HG03520 (cell line): ENCODE data around the gene CYB5R3.

ENCODE experiments used
- ATAC-seq: cut with Tn5 transposase; IDR thresholded peaks from one replicate; pipeline ENCODE4 v1.9.1; 2021; ENCODE audit warnings: mild to moderate bottlenecking, moderate library complexity; ENCODE audit not compliant: unreplicated experiment

Gene CYB5R3

DNA sequence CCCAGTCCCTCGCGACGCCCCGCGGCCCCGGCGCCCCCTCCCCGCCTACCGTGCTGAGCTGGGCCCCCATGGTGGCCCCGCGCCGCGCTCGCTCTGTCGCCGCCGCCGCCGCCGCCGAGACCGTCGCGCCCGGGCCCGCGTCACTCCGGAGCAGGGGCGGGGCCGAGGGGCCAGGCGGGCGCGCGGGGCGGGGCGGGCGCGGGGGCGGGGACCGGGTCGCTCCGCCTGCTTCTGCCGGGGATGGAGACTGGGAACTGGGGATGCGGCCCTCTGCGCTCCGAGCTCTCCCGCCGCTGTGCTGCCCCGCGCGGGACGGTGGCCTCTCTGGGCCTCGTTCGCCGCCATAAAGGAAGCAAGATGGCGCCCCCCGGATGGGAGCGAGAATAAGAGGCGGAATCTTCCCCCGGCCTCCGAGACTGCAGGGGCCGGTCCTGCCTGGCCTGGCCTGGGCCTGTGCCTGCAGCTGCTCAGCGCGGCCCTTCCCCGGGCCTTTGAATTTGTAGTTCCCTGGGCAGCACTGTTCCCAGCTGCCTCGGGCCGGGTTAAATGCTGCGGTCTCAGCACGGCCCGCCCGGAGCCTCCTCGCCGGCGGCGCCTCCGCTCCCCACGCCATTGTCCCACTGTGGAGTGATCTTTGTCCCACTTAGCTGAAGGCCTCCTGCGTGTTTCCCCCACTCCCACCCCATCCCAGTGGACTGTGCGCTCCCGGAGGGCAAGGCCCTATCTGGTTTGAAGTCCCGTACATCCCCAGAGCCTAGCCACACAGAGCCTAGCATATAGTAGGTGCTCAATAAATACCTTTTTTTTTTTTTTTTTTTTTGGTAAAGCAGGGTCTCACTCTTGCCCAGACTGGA is at the start of gene CYB5R3:
TSS of gene CYB5R3 (minus strand) at position 147 of the 854 bp plus-strand sequence. CDS start at position 70, 77 bp downstream.
- peak; percentile 65 for ATAC-seq

- ATAC-seq, result no peak
Observed at GRCh38 chr22:42697542-42698013, 48.4 kb upstream of the CYB5R3 start.

DNA sequence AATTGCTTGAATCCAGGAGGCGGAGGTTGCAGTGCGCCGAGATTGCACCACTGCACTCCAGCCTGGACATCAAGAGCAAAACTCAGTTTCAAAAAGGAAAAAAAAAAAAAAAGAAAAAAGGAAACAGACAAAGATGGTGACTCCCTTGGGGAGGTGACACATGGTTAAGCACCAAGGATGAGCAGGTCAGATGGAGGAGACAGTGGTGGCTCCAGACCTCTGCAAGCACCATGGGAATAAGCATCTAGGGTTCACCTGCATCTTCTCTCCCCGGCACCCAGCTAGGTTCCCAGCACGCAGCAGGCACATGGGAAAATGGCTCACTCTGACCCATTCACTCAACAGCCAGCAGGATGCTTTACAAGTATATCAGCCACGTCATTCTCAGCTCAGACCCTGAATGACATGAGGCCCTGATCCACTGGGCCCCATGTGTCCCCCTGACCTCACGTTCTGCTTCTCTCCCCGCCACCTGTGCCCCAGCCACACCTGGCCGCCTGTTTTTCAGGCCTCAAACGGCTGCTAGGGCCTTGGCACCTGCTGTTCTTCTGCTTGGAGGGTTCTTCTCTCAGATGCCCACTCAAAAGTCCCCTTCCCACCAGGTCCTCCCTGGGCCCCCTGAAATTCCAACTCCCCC is 47.3 kb upstream of the CYB5R3 start:
- ATAC-seq, result no peak

- no peak for ATAC-seq
Observed at GRCh38 chr22:42695294-42695693, 46.1 kb upstream of the CYB5R3 start.

GRCh38 chr22:42693763-42694683 is 44.8 kb upstream of the CYB5R3 start:
- no peak for ATAC-seq

DNA sequence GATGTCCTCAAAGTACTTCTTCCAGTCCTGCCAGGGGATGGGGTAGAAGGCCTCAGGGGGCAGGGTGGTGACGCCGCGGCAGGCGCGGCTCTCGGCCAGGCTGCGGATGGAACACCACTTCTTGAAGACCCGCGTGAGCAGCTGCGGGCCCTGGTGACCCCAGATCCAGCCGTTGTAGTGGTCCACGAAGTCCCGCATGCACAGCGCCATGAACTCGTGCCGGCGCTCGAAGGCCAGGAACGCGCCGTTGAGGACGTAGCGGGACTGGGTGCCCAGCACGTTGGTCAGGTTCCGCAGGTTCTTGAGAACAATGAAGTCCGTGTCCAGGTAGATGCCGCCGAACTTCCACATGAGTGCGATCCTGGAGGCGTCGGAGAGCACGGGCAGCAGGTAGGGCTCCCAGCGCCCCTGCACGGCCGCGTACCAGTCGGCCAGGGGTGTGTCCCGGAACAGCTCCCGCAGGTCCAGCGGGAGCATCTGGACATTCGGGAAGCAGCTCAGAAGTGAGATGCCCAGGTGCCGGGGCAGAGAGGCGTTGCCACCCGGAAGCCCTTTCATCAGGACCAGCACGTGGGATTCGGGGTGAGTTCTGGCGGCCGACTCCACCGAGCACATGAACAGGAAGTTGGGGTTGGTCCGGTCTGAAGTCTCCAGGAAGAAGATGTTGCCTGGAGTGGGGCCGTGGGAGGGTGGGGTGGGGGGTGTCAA is 44.0 kb upstream of the CYB5R3 start:
- ATAC-seq, result no peak

DNA sequence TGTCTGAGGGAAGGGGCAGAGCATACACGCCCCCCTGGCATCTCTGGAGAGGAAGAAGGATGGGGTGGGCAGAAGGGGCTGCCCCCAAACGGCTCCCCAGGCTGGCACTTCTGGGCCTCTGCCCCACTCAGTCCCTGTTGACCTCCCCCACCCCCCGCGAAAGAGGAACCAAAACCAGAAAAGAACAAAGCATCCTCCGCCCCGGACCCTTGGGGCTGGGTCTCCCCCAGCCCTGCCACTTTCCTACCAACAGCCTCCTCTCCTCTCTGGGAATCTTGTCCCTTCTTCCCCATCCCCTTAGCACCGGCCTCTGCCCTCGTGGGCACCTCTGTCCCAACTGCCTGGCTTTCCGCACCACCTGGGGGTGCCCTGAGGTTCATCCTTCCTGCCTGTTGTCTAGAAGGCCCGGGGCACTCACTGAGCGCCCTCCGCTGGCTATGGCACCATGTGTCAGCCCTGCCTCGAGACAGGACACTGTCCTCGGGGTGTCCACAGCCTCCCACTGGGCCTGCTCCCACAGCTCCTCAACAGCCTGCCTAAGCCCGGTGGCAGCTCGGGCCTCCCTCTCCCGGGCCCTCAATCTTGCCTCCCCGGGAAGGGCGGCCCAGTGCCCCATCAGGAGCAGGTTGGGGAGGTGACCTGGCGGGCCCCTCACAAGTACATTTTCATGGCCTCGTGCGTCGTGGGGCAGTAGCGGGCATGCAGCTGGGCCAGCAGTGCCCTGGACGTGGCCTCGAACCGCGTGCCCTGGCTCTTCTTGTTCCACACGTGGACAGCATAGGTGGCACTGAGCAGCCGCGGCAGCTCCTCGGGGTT is 43.3 kb upstream of the CYB5R3 start:
- no peak for ATAC-seq

- ATAC-seq, result no peak
Observed at GRCh38 chr22:42691440-42691839, 42.2 kb upstream of the CYB5R3 start.

DNA sequence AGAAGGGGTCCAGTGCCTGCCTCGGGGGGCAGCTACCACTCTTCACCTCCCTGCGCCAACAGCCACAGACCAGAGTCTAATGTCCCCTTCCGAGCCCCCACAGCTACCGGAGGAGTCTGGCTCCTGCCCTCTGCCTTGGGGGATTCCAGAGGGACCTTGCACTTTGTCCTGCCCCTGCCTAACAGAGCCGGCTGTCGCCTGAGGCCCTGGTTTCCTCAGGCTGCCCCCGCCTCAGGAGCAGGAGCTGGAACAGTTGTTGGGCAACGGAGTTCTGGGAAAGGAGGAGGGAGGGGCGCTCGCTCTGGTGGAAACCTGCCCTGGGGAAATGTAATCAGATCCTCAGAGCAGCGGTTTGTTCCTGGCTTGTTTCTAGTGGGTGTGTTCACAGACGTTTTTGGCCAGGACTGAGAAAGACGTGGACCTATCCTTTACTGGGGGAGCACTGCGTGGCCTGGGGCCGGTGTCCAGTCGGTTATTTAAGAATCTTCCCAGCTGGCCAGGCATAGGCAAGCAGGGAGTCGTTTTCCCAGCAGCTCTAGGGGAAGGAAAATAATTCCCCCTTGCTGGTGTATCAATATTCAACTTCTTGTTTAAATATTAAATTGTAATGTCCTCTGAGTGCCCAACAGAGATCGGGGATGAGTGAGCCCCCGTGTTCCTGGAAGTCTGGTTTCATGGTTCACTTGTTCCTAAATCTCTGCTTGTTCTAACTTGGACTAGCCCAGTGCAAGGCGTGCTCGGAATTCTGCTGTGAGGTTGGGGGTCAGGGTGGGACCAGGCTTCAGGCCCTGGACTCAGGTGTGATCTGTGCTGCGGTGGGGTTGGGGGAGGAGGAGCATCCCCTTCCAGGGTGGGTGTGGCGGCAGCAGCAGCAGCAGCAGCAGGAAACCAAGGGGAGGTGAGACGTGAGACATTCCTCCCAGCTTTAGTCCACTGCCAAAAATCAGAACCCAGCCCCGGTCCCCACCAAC is 39.3 kb upstream of the CYB5R3 start:
- ATAC-seq, result no peak

GRCh38 chr22:42686756-42687491 is 37.7 kb upstream of the CYB5R3 start:
- no peak for ATAC-seq

DNA sequence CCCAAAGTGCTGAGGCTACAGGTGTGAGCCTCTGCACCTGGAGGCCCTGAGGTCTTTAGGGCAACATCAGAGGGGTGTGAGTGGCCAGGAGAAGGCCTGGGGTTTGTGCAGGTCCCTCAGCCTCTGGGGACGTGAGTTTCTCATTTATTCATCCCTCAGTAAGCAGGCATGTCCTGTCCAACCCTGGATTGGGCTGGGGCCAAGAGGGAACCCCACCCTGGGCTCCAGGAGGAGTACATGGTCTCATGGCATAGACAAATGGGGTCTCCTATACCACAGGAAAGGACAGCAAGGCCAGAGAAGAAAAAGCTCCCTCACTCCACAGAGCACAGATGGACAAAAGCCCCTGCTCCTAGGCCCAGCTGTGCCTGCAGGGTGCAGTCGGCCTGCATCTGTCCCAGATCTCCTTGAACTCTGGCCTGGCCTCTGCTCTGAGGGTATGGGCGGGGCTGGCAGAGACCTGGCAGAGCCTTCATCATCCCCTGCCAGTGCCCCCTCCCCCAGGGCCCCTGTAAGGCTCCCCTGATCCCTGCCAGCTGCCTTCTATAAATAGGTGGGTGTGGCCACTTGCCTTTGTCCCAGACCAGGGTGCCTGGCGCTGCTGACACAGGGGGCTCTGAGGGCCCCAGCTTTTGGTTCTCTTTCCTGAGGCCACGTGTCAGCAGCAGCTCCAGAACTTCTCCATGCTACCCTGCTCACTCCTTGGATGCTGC is 36.9 kb upstream of the CYB5R3 start:
- no peak for ATAC-seq

GRCh38 chr22:42684462-42685195 is 35.4 kb upstream of the CYB5R3 start:
- no peak for ATAC-seq

DNA sequence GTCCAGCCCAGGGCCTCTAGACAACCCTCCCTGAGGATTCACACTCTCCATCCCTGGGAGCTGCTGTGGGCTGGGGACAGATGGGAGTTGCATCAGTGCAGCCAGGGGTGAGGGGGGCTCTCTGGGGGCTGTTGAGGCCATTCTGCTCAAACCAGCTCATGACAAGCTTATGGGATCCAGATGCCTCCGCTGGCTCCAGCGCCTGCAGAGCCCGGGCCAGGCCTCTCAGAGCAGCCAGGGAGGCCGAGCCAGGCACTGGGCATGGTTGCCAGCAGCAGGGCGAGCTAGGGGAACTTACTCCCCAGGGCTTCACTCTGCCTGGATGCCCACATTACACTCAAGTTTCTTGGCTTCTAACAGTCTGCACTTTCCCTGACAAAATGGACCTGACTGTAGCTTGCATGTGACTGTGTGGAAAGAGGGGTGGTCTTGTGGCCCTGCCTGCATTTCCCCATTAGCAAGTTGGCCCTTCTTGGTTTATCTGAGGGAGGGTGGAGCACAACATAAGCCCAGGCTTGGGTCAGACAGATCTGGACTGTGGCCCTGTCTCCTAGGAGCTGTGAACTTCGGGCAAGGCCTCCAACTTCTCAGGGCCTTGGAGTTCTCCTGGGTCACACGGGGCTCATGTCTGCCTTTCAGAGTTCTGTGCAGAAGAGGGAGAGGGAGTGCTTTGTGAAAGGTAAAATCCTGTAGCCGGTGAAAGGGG is 34.5 kb upstream of the CYB5R3 start:
- no peak for ATAC-seq

DNA sequence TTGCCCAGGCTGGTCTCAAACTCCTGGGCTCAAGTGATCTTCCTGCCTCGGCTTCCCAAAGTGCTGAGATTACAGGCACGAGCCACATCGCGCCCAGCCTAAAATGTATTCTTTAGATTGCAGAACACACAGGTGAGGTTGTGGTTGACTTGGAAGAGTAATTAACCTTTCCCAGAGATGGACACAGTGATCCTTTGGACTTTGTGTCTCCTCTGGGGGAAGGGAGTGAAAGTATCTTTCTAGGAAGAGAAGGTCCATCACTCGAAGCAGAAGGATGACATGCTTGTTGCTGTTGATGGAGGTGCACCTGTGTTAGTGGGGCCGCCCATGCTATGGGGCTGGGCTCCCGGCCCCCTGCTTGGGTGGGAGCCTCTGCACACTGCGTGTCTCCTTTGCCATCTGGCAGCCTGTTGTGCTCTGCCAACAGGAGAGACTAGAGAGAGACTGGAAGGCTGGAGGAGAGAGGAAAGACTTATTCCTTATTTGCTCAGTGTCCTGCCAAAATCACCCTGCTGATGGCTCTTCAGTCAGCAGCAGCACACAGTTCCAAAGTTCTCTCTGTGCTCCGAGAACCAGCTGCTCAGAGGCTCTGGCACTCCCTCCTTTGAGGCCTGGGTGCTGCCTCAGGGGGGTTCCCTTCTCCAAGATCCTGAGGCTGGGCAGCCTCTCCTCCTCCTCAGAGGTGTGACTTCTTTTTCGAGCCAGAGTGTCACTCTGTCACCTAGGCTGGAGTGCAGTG is 33.1 kb upstream of the CYB5R3 start:
- no peak for ATAC-seq

DNA sequence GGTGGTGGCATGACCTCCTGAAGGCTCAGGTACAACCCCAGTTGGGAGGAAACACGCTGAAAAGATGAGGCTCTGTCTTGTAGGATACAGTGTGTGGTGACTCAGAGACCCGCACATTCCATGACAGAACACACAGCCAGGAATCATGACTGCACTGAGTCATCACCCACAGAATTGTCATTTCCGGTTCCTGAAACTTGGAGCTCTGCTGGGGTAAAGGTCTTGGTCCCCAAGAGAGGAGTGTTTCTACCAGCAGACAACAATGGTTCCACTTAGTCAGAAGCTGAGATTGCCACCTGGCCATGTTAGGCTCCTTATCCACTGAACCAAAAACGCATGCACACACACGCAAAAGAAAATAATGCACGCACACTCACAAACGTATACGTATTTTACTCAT is 31.5 kb upstream of the CYB5R3 start:
- ATAC-seq, result no peak
